Endothelial cell of umbilical vein (primary cell): ENCODE data around the gene TMEM204. TPM values are rescaled to one million over a fixed set of nuclear protein-coding genes. Genes with fewer than 3 reads are reported as not detected.

Source experiments
- BruUV-seq: library from RNA; stranded (reverse); fragments of 400-500 nt; replicated peaks from 2 replicates; lab custom pipeline; 2021; lab: Mats Ljungman, UMichigan
- CTCF ChIA-PET: fragments of 300-600, 350-600 bp; sonication (Branson Sonifier 250); formaldehyde crosslinking; loops from one replicate; lab custom pipeline; 2021; ENCODE audit warnings: antibody characterized with exemption, inconsistent platforms; lab: Charles Lee
- POLR2A ChIA-PET: fragments of 300-600, 350-600 bp; sonication (Branson Sonifier 250); formaldehyde crosslinking; loops from one replicate; lab custom pipeline; 2021; ENCODE audit warnings: antibody characterized with exemption, inconsistent platforms; lab: Charles Lee
- DNase-seq: peaks from one replicate; pipeline ENCODE4 v3.0.0-alpha.2; 2011; ENCODE audit warnings: low read depth, low spot score
- FAIRE-seq: peaks from 2 replicates; lab custom pipeline; 2011; peaks lifted over from hg19 to GRCh38; lab: Jason Lieb, UNC
- H2AFZ ChIP-seq: 2 replicates; pipeline ENCODE4 v1.6.0; 2012; ENCODE audit warnings: low read depth, low read length, control low read depth, inconsistent platforms
- H3K27ac ChIP-seq: 2 replicates; pipeline ENCODE4 v1.5.1; 2011; ENCODE audit warnings: low read depth, mild to moderate bottlenecking, control low read depth, low read length, moderate library complexity; ENCODE audit not compliant: insufficient read depth
- H3K27me3 ChIP-seq, 2 experiments: 2 replicates each; pipeline versions ENCODE4 v1.6.0 to v1.6.1; 2011; ENCODE audit warnings: low read length in 2 of 2, mixed read lengths in 1 of 2; ENCODE audit not compliant: control insufficient read depth in 2 of 2, insufficient read depth in 2 of 2
- H3K36me3 ChIP-seq, 2 experiments: 2 replicates in 1 of 2; 3 replicates in 1 of 2; pipeline ENCODE4 v1.5.1; 2011; ENCODE audit warnings: low read length in 2 of 2, mild to moderate bottlenecking in 1 of 2, moderate library complexity in 1 of 2; ENCODE audit not compliant: control insufficient read depth in 2 of 2, insufficient read depth in 2 of 2; ENCODE audit errors: extremely low read depth in 1 of 2
- H3K4me1 ChIP-seq: 3 replicates; pipeline ENCODE4 v1.5.1; 2011; ENCODE audit warnings: mild to moderate bottlenecking, low read length; ENCODE audit not compliant: control insufficient read depth, insufficient read depth; ENCODE audit errors: extremely low read depth
- H3K4me2 ChIP-seq: 2 replicates; pipeline ENCODE4 v1.6.1; 2011; ENCODE audit warnings: low read length, control low read depth, mixed read lengths; ENCODE audit not compliant: insufficient read depth
- H3K4me3 ChIP-seq, 3 experiments: fragments of 200-600 bp in 1 of 3; sonication (generic), shearing (Covaris generic) in 1 of 3; replicated peaks in 1 of 3; 2 replicates each; pipeline ENCODE4 v1.5.1; 2011 to 2016; ENCODE audit warnings: control low read depth in 3 of 3, low read length in 3 of 3, mild to moderate bottlenecking in 2 of 3, inconsistent platforms in 1 of 3, low read depth in 1 of 3, moderate library complexity in 1 of 3; ENCODE audit not compliant: insufficient read depth in 1 of 3
- H3K79me2 ChIP-seq: 2 replicates; pipeline ENCODE4 v1.6.0; 2012; ENCODE audit warnings: low read length, inconsistent platforms; ENCODE audit not compliant: control insufficient read depth, insufficient read depth
- H3K9ac ChIP-seq: replicated peaks from 2 replicates; pipeline ENCODE3; 2011; ENCODE audit warnings: low read length, control low read depth; ENCODE audit not compliant: insufficient read depth; ENCODE audit errors: extremely low read depth
- H3K9me1 ChIP-seq: replicated peaks from 3 replicates; pipeline ENCODE4 v1.6.0; 2011; ENCODE audit warnings: mild to moderate bottlenecking, low read length; ENCODE audit not compliant: control insufficient read depth, insufficient read depth; ENCODE audit errors: extremely low read depth
- H3K9me3 ChIP-seq: replicated peaks from 2 replicates; pipeline ENCODE4 v1.5.1; 2012; ENCODE audit warnings: low read length, inconsistent platforms; ENCODE audit not compliant: control insufficient read depth, insufficient read depth
- H4K20me1 ChIP-seq: replicated peaks from 2 replicates; pipeline ENCODE3; 2011; ENCODE audit warnings: mild to moderate bottlenecking, low read length; ENCODE audit not compliant: control insufficient read depth, insufficient read depth; ENCODE audit errors: extremely low read depth
- CTCF ChIP-seq, 2 donors: IDR thresholded peaks; 1 replicate in 1 of 2; 2 replicates in 1 of 2; pipeline ENCODE4 v1.5.1; 2011; ENCODE audit warnings: low read length in 2 of 2, mild to moderate bottlenecking in 2 of 2, moderate library complexity in 2 of 2, control low read depth in 1 of 2, inconsistent platforms in 1 of 2, low read depth in 1 of 2; ENCODE audit not compliant: insufficient read depth in 1 of 2; ENCODE audit errors: extremely low read depth in 1 of 2
- EZH2 ChIP-seq: IDR thresholded peaks from 2 replicates; pipeline ENCODE4 v1.6.1; 2012; ENCODE audit warnings: borderline replicate concordance, low read depth, mild to moderate bottlenecking, moderate library complexity, low read length, inconsistent platforms; ENCODE audit not compliant: severe bottlenecking
- FOS ChIP-seq: IDR thresholded peaks from 2 replicates; pipeline ENCODE4 v1.6.1; 2011; ENCODE audit warnings: mild to moderate bottlenecking, low read length, moderate library complexity, borderline replicate concordance; ENCODE audit not compliant: insufficient read depth
- GATA2 ChIP-seq: IDR thresholded peaks from 2 replicates; pipeline ENCODE4 v1.7.0; 2011; ENCODE audit warnings: low read depth, mild to moderate bottlenecking, moderate library complexity, mixed read lengths, low read length; ENCODE audit not compliant: insufficient read length, insufficient read depth
- JUN ChIP-seq: IDR thresholded peaks from 2 replicates; pipeline ENCODE4 v1.6.1; 2011; ENCODE audit warnings: borderline replicate concordance, low read depth; ENCODE audit not compliant: insufficient read length, insufficient read depth
- MAX ChIP-seq: IDR thresholded peaks from 2 replicates; pipeline ENCODE4 v1.6.1; 2011; ENCODE audit not compliant: insufficient read depth, insufficient read length
- MYC ChIP-seq: IDR thresholded peaks from one replicate; pipeline ENCODE4 v1.6.1; 2011; ENCODE audit warnings: mild to moderate bottlenecking, low read depth, low read length
- POLR2A ChIP-seq: IDR thresholded peaks from 2 replicates; pipeline ENCODE4 v1.6.1; 2012; ENCODE audit warnings: low read depth, mild to moderate bottlenecking, control low read depth, low read length
- POLR2AphosphoS5 ChIP-seq: IDR thresholded peaks from 2 replicates; pipeline ENCODE4 v1.6.1; 2012; ENCODE audit warnings: low read depth, mild to moderate bottlenecking, control low read depth, low read length, moderate library complexity; ENCODE audit not compliant: insufficient read depth
- dilution Hi-C: fragments of 300-500 bp; cut with MboI; formaldehyde crosslinking; loops from one replicate; pipeline ENCODE4 v1.15.0; 2019; ENCODE audit warnings: low sequenced_read_pairs; ENCODE audit not compliant: extremely low pct_ligation_motif_present
- intact Hi-C: fragments of 100-400 bp; cut with micrococcal nuclease; formaldehyde crosslinking; loops from one replicate; pipeline ENCODE4 v1.10.0; 2022
- polyA plus RNA-seq, 4 experiments: library from polyadenylated mRNA; depleted of rRNA in 3 of 4; stranded (reverse) in 3 of 4; unstranded in 1 of 4; fragments of >200 nt; gene quantifications; 2 replicates each; pipeline versions ENCODE4 v1.2.1 to v1.2.3, GENCODE V29; 2011 to 2012; ENCODE audit warnings: missing spikeins in 1 of 4
- total RNA-seq: library from RNA; stranded (reverse); gene quantifications from 2 replicates; pipeline ENCODE4 v1.2.3, GENCODE V29; 2021

The TMEM204 gene
- total and polyA plus RNA-seq, 2 donors (not counting 3 experiments of a cell fraction or from before 2014, with no cell fraction given), result 32.5 to 50.7 TPM

- H3K4me2 ChIP-seq, result no peak overlapping the region
- peaks cover 19% of the 10 kb centered on the region for H3K79me2 ChIP-seq
- TF ChIP-seq JUN (no peak), CTCF (IDR thresholded peaks at IDR 0.05; ENCODE audit: extremely low read depth in 1 of 2, insufficient read depth in 1 of 2, low read depth in 1 of 2, low read length in 2 of 2) (no peak), FOS (no peak), POLR2A (no peak), EZH2 (no peak), POLR2AphosphoS5 (no peak), MYC (no peak), GATA2 (no peak), MAX (no peak)
- BruUV-seq, result no TSS peak
- H3K4me1 ChIP-seq, result peaks cover 15% of the 10 kb centered on the region
- intact Hi-C loops (no loop called here), dilution Hi-C loops (no loop called here)
- ChIA-PET CTCF (interaction anchor here (1.3 to 1.6 kb wide), 9 partner anchors 17 to 180 kb away, joined by 3 to 19 read pairs (median 4); partner anchors contain the start of gene TMEM204), POLR2A (no interaction called here)
- DNase-seq (no peak), FAIRE-seq (no peak)
- peaks cover 3 to 14% of the 10 kb centered on the region in 2 experiments for H3K36me3 ChIP-seq
- H3K9me3 ChIP-seq, result no peaks in the 10 kb centered on the region
- no peaks in the 10 kb centered on the region for H3K27me3 ChIP-seq
- no peaks in the 10 kb centered on the region for H3K9me1 ChIP-seq
- no peak overlapping the region for H2AFZ ChIP-seq
- H3K4me3 ChIP-seq, result no peak overlapping the region
- no peaks in the 10 kb centered on the region for H4K20me1 ChIP-seq
- no peak overlapping the region for H3K27ac ChIP-seq
- no peak overlapping the region for H3K9ac ChIP-seq
Measured at GRCh38 chr16:1495211-1495888, 38.1 kb upstream of the TMEM204 start.
